HCT116 (cell line): ENCODE data around the gene ASNS. TPM values are rescaled to one million over a fixed set of nuclear protein-coding genes. Genes with fewer than 3 reads are reported as not detected.

Experiments used
- ATAC-seq: fragments of 200-7000 bp; cut with Tn5 transposase; 2 replicates; pipeline ENCODE4 v1.9.1; 2020; ENCODE audit warnings: mild to moderate bottlenecking, moderate library complexity
- BruUV-seq: library from RNA; stranded (reverse); fragments of 400-500 nt; replicated peaks from 2 replicates; lab custom pipeline; 2021; lab: Mats Ljungman, UMichigan
- CTCF ChIA-PET: fragments of 300-600 bp; sonication (Branson Sonifier 250); formaldehyde crosslinking; loops from one replicate; lab custom pipeline; 2021; ENCODE audit warnings: antibody characterized with exemption; lab: Charles Lee
- POLR2A ChIA-PET: fragments of 300-600, 350-600 bp; sonication (Branson Sonifier 250); formaldehyde crosslinking; loops from one replicate; lab custom pipeline; 2021; ENCODE audit warnings: antibody characterized with exemption; lab: Charles Lee
- RAD21 ChIA-PET, 2 experiments: fragments of 300-600 bp; sonication (Branson Sonifier 250); formaldehyde crosslinking; loops; one replicate each; lab custom pipeline; 2023; ENCODE audit warnings: low total read pairs in 2 of 2; ENCODE audit not compliant: uncharacterized antibody in 2 of 2, unreplicated experiment in 2 of 2, low non-redundant PET in 1 of 2; lab: Charles Lee
- DNase-seq: peaks from one replicate; pipeline ENCODE4 v3.0.0-alpha.2; 2010; ENCODE audit warnings: low read depth, low spot score
- H2AFZ ChIP-seq: fragments of 200-600 bp; shearing (Covaris generic), sonication (generic); 2 replicates; pipeline ENCODE4 v1.6.1; 2017; ENCODE audit warnings: low read depth, mixed run types, mixed read lengths, antibody characterized with exemption, low read length; ENCODE audit not compliant: poor library complexity, severe bottlenecking
- H3K27ac ChIP-seq: 2 replicates; pipeline ENCODE4 v1.5.1; 2012; ENCODE audit warnings: low read depth, low read length
- H3K27me3 ChIP-seq: fragments of 200-600 bp; sonication (generic); 2 replicates; pipeline ENCODE4 v1.6.1; 2016; ENCODE audit warnings: mixed run types, low read length, mixed read lengths; ENCODE audit not compliant: insufficient read depth
- H3K36me3 ChIP-seq, 2 experiments: fragments of 200-500 bp in 1 of 2; fragments of 200-600 bp in 1 of 2; sonication (Bioruptor generic) in 1 of 2; sonication (generic) in 1 of 2; 2 replicates each; pipeline versions ENCODE4 v1.5.1 to v1.6.1; 2014 to 2016; ENCODE audit warnings: low read length in 2 of 2, inconsistent platforms in 1 of 2, mixed read lengths in 1 of 2, mixed run types in 1 of 2; ENCODE audit not compliant: insufficient read depth in 2 of 2, control insufficient read depth in 1 of 2
- H3K4me1 ChIP-seq, 2 experiments: fragments of 200-600 bp in 1 of 2; sonication (generic) in 1 of 2; 2 replicates each; pipeline versions ENCODE4 v1.5.1 to v1.6.1; 2012 to 2017; ENCODE audit warnings: low read length in 2 of 2, inconsistent platforms in 1 of 2, mild to moderate bottlenecking in 1 of 2, mixed read lengths in 1 of 2, mixed run types in 1 of 2, moderate library complexity in 1 of 2; ENCODE audit not compliant: insufficient read depth in 2 of 2, control insufficient read depth in 1 of 2
- H3K4me2 ChIP-seq: fragments of 200-600 bp; sonication (generic); 2 replicates; pipeline ENCODE4 v1.6.1; 2017; ENCODE audit warnings: mixed run types, low read length, mixed read lengths
- H3K4me3 ChIP-seq, 2 experiments: fragments of 200-600 bp in 1 of 2; sonication (generic) in 1 of 2; replicated peaks in 1 of 2; 2 replicates each; pipeline ENCODE4 v1.5.1; 2011 to 2016; ENCODE audit warnings: low read length in 2 of 2, control low read depth in 1 of 2, low read depth in 1 of 2, mild to moderate bottlenecking in 1 of 2, mixed read lengths in 1 of 2, mixed run types in 1 of 2
- H3K79me2 ChIP-seq: fragments of 200-600 bp; sonication (generic); 2 replicates; pipeline ENCODE4 v1.6.1; 2017; ENCODE audit warnings: mild to moderate bottlenecking, mixed run types, low read length, moderate library complexity, mixed read lengths; ENCODE audit not compliant: insufficient read depth
- H3K9ac ChIP-seq: fragments of 200-600 bp; sonication (generic); 2 replicates; pipeline ENCODE4 v1.6.1; 2016; ENCODE audit warnings: low read length, mixed read lengths
- H3K9me2 ChIP-seq: fragments of 200-600 bp; sonication (generic), shearing (Covaris generic); 2 replicates; pipeline ENCODE4 v1.6.1; 2017; ENCODE audit warnings: mixed run types, mild to moderate bottlenecking, moderate library complexity; ENCODE audit not compliant: insufficient read depth
- H3K9me3 ChIP-seq, 2 experiments: fragments of 200-500 bp in 1 of 2; fragments of 200-600 bp in 1 of 2; sonication (Bioruptor generic) in 1 of 2; sonication (generic) in 1 of 2; 2 replicates each; pipeline ENCODE4 v1.6.1; 2014 to 2017; ENCODE audit warnings: low read length in 2 of 2, mixed read lengths in 2 of 2, inconsistent platforms in 1 of 2, low read depth in 1 of 2, mild to moderate bottlenecking in 1 of 2, mixed run types in 1 of 2, moderate library complexity in 1 of 2; ENCODE audit not compliant: control insufficient read depth in 1 of 2, insufficient read depth in 1 of 2
- H4K20me1 ChIP-seq: fragments of 200-600 bp; sonication (generic), shearing (Covaris generic); 2 replicates; pipeline ENCODE4 v1.6.1; 2017; ENCODE audit warnings: mixed run types, mild to moderate bottlenecking, moderate library complexity; ENCODE audit not compliant: insufficient read depth
- EZH2 ChIP-seq: fragments of 200-600 bp; sonication (generic); IDR thresholded peaks from 2 replicates; pipeline ENCODE4 v1.6.1; 2017; ENCODE audit warnings: antibody characterized with exemption, mixed run types
- POLR2A ChIP-seq: IDR thresholded peaks from 2 replicates; pipeline ENCODE4 v1.7.0; 2011; ENCODE audit warnings: borderline replicate concordance; ENCODE audit not compliant: insufficient read depth, insufficient read length; ENCODE audit errors: extremely low read depth
- POLR2AphosphoS5 ChIP-seq: IDR thresholded peaks from 2 replicates; pipeline ENCODE4 v1.6.1; 2011; ENCODE audit warnings: mild to moderate bottlenecking, low read depth, low read length, moderate library complexity
- RAD21 ChIP-seq: IDR thresholded peaks from 2 replicates; pipeline ENCODE4 v1.6.1; 2012; ENCODE audit warnings: low read depth, mild to moderate bottlenecking
- TCF7L2 ChIP-seq: IDR thresholded peaks from 2 replicates; pipeline ENCODE4 v1.7.0; 2011; ENCODE audit warnings: borderline replicate concordance, inconsistent platforms; ENCODE audit not compliant: insufficient read depth, insufficient read length; ENCODE audit errors: extremely low read depth
- YY1 ChIP-seq: IDR thresholded peaks from 2 replicates; pipeline ENCODE4 v1.6.1; 2011; ENCODE audit warnings: low read length, low read depth, moderate library complexity, mild to moderate bottlenecking; ENCODE audit not compliant: insufficient replicate concordance; ENCODE audit errors: extremely low read depth
- intact Hi-C: fragments of 100-400 bp; cut with micrococcal nuclease; formaldehyde crosslinking; loops from 2 replicates; pipeline ENCODE4 v1.10.0; 2022
- total RNA-seq: library from RNA; stranded (reverse); gene quantifications from one replicate; pipeline ENCODE4 v1.2.1, GENCODE V29; 2021; ENCODE audit not compliant: unreplicated experiment
- TF ChIP-seq, protein P1 (sequence below): IDR thresholded peaks from 2 replicates; pipeline ENCODE4 v1.6.1; 2012
- TF ChIP-seq, protein P2 (sequence below), 3 experiments: fragments of 200-600 bp in 1 of 3; sonication (generic) in 1 of 3; IDR thresholded peaks in 2 of 3; conservative IDR thresholded peaks in 1 of 3; 2 replicates each; pipeline ENCODE4 v1.5.1; 2012 to 2017; ENCODE audit warnings: low read depth in 2 of 3, low read length in 2 of 3, antibody characterized with exemption in 1 of 3, borderline replicate concordance in 1 of 3, control low read depth in 1 of 3, mild to moderate bottlenecking in 1 of 3, mixed read lengths in 1 of 3, mixed run types in 1 of 3, moderate library complexity in 1 of 3; ENCODE audit not compliant: insufficient read depth in 1 of 3

ASNS gene
- total RNA-seq, 1 experiment from 2014 or later, result 282 TPM

DNA sequence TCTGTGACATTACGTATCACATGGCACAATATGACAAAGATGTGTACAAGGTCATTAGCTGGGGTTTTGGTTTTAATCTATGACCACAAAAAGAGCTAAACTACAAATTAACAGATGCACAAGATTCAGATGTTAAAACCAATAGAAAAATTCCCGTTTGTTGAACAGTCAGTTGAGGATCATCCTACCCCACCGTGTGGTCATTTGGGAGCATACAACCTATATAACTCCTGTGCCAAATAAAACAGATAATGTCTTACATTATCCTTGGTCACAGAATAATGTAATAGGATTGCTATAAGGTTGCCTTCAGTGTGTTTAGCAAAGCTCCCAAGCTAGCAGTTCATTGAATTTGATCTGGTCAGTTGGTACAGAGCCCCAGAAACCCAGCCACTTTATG lies 28.2 kb downstream of the ASNS start:
- no peaks in the 10 kb centered on the region for H4K20me1 ChIP-seq
- intact Hi-C loops, result loop anchor here (1.0 to 10.0 kb wide), 2 partner anchors 171 to 740 kb away; no protein-coding TSS in a partner anchor
- no peak overlapping the region for H3K4me2 ChIP-seq
- no peaks in the 10 kb centered on the region for H3K36me3 ChIP-seq
- CTCF ChIA-PET, result interaction anchor here (1.0 to 3.0 kb wide), 4 partner anchors 8 to 739 kb away, joined by 5 to 9 read pairs (median 8); no protein-coding TSS in a partner anchor
- H3K79me2 ChIP-seq, result no peaks in the 10 kb centered on the region
- H3K9me2 ChIP-seq, result no peaks in the 10 kb centered on the region
- no peak for TF ChIP-seq POLR2AphosphoS5
- TF ChIP-seq EZH2, result no peak
- TF ChIP-seq, protein P1, sequence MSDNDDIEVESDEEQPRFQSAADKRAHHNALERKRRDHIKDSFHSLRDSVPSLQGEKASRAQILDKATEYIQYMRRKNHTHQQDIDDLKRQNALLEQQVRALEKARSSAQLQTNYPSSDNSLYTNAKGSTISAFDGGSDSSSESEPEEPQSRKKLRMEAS, result no peak
- TF ChIP-seq RAD21, result peak; percentile 46
- no peak for TF ChIP-seq YY1
- no peak for TF ChIP-seq POLR2A
- TF ChIP-seq, protein P2, sequence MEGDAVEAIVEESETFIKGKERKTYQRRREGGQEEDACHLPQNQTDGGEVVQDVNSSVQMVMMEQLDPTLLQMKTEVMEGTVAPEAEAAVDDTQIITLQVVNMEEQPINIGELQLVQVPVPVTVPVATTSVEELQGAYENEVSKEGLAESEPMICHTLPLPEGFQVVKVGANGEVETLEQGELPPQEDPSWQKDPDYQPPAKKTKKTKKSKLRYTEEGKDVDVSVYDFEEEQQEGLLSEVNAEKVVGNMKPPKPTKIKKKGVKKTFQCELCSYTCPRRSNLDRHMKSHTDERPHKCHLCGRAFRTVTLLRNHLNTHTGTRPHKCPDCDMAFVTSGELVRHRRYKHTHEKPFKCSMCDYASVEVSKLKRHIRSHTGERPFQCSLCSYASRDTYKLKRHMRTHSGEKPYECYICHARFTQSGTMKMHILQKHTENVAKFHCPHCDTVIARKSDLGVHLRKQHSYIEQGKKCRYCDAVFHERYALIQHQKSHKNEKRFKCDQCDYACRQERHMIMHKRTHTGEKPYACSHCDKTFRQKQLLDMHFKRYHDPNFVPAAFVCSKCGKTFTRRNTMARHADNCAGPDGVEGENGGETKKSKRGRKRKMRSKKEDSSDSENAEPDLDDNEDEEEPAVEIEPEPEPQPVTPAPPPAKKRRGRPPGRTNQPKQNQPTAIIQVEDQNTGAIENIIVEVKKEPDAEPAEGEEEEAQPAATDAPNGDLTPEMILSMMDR (IDR thresholded peaks at IDR 0.05 in 2 of 3, conservative IDR thresholded peaks at IDR 0.05 in 1 of 3; ENCODE audit: borderline replicate concordance in 1 of 3, insufficient read depth in 1 of 3, low read depth in 2 of 3, low read length in 2 of 3), result peak; percentile 22 to 47 (median 39); a peak in 4 of 6 replicates
- no peak for TF ChIP-seq TCF7L2
- no peak overlapping the region for H3K27ac ChIP-seq
- no peaks in the 10 kb centered on the region for H3K9me3 ChIP-seq
- H3K27me3 ChIP-seq, result no peaks in the 10 kb centered on the region
- H3K4me1 ChIP-seq, result no peaks in the 10 kb centered on the region
- DNase-seq (peak; percentile 16), ATAC-seq (peak; percentile 75)
- H3K4me3 ChIP-seq, result no peak overlapping the region
- H3K9ac ChIP-seq, result no peak overlapping the region
- POLR2A ChIA-PET, result no interaction called here
- H2AFZ ChIP-seq, result no peak overlapping the region
- RAD21 ChIA-PET, result no interaction called here
- no TSS peak for BruUV-seq
